Skeletal muscle tissue (tissue), 4 donors: ENCODE results near the gene TMBIM4. TPM values are rescaled to one million over a fixed set of nuclear protein-coding genes. Genes with fewer than 3 reads are reported as not detected.

ENCODE experiments used
- H3K27ac ChIP-seq: one replicate; pipeline ENCODE4 v1.7.0; 2013; ENCODE audit warnings: mild to moderate bottlenecking, low read depth, low read length, inconsistent platforms
- H3K27me3 ChIP-seq, 3 donors: one replicate each; pipeline ENCODE4 v1.7.0; 2013; ENCODE audit warnings: low read length in 3 of 3; ENCODE audit not compliant: control insufficient read depth in 3 of 3, insufficient read depth in 3 of 3
- H3K36me3 ChIP-seq, 3 donors: one replicate each; pipeline ENCODE4 v1.7.0; 2013; ENCODE audit warnings: low read length in 3 of 3; ENCODE audit not compliant: control insufficient read depth in 3 of 3, insufficient read depth in 3 of 3
- H3K4me1 ChIP-seq, 3 donors: one replicate each; pipeline ENCODE4 v1.7.0; 2013; ENCODE audit warnings: low read length in 3 of 3, mild to moderate bottlenecking in 3 of 3; ENCODE audit not compliant: control insufficient read depth in 3 of 3, insufficient read depth in 3 of 3
- H3K4me3 ChIP-seq, 3 donors: one replicate each; pipeline ENCODE4 v1.7.0; 2013; ENCODE audit warnings: low read length in 3 of 3
- H3K9ac ChIP-seq, 3 donors: one replicate each; pipeline ENCODE4 v1.7.0; 2013; ENCODE audit warnings: low read length in 3 of 3, mild to moderate bottlenecking in 3 of 3, moderate library complexity in 2 of 3, low read depth in 1 of 3
- H3K9me3 ChIP-seq, 3 donors: one replicate each; pipeline ENCODE4 v1.7.0; 2013; ENCODE audit warnings: low read length in 3 of 3; ENCODE audit not compliant: control insufficient read depth in 3 of 3
- total RNA-seq: library from RNA; depleted of rRNA; stranded (reverse); fragments of >200 nt; gene quantifications from one replicate; pipeline ENCODE4 v1.2.3, GENCODE V29; 2014
- donor health status: Osteomylitis.

Gene TMBIM4
- total RNA-seq, 1 donor from 2014 or later, result 28.7 TPM

GRCh38 chr12:66165141-66165540 lies 4.7 kb downstream of the TMBIM4 start:
- Histone ChIP-seq H3K36me3 (peaks cover 0 to 3% (median 0%) of the 10 kb centered on the region in 3 donors), H3K9ac (no peak overlapping the region), H3K9me3 (no peaks in the 10 kb centered on the region), H3K27ac (no peak overlapping the region), H3K4me3 (no peak overlapping the region), H3K27me3 (no peaks in the 10 kb centered on the region), H3K4me1 (peaks cover 8 to 13% (median 9%) of the 10 kb centered on the region in 3 donors)

- peaks cover 0 to 9% (median 7%) of the 10 kb centered on the region in 3 donors for H3K36me3 ChIP-seq
- no peak overlapping the region for H3K27ac ChIP-seq
- peaks cover 8 to 13% (median 9%) of the 10 kb centered on the region in 3 donors for H3K4me1 ChIP-seq
- no peak overlapping the region for H3K4me3 ChIP-seq
- H3K9me3 ChIP-seq, result no peaks in the 10 kb centered on the region
- no peaks in the 10 kb centered on the region for H3K27me3 ChIP-seq
- H3K9ac ChIP-seq, result no peak overlapping the region
Observed at GRCh38 chr12:66164349-66164821, 5.4 kb downstream of the TMBIM4 start.

- H3K36me3 ChIP-seq, result peaks cover 0 to 14% (median 7%) of the 10 kb centered on the region in 3 donors
- H3K4me3 ChIP-seq, result no peak overlapping the region
- H3K9me3 ChIP-seq, result no peaks in the 10 kb centered on the region
- no peak overlapping the region for H3K27ac ChIP-seq
- no peaks in the 10 kb centered on the region for H3K27me3 ChIP-seq
- no peak overlapping the region for H3K9ac ChIP-seq
- peaks cover 5 to 6% (median 6%) of the 10 kb centered on the region in 3 donors for H3K4me1 ChIP-seq
Observed at GRCh38 chr12:66163289-66163688, 6.5 kb downstream of the TMBIM4 start.

GRCh38 chr12:66162701-66163100 lies 7.1 kb downstream of the TMBIM4 start:
- Histone ChIP-seq H3K27ac (no peak overlapping the region), H3K36me3 (peaks cover 0 to 14% (median 7%) of the 10 kb centered on the region in 3 donors)

GRCh38 chr12:66160704-66161103 lies 9.1 kb downstream of the TMBIM4 start:
- no peaks in the 10 kb centered on the region for H3K27me3 ChIP-seq
- no peak overlapping the region for H3K27ac ChIP-seq
- no peaks in the 10 kb centered on the region for H3K4me1 ChIP-seq
- peaks cover 0 to 12% (median 7%) of the 10 kb centered on the region in 3 donors for H3K36me3 ChIP-seq
- H3K4me3 ChIP-seq, result no peak overlapping the region
- H3K9ac ChIP-seq, result no peak overlapping the region
- H3K9me3 ChIP-seq, result no peaks in the 10 kb centered on the region

More at GRCh38 chr12:66162701-66163100, 7.1 kb downstream of the TMBIM4 start:
- Histone ChIP-seq H3K9me3 (no peaks in the 10 kb centered on the region), H3K4me1 (peaks cover 0 to under 1% (median 0%) of the 10 kb centered on the region in 3 donors), H3K27me3 (no peaks in the 10 kb centered on the region), H3K4me3 (no peak overlapping the region), H3K9ac (no peak overlapping the region)

GRCh38 chr12:66159123-66159522 lies 10.7 kb downstream of the TMBIM4 start:
- H3K4me1 ChIP-seq, result no peaks in the 10 kb centered on the region

GRCh38 chr12:66156654-66157053 lies 13.1 kb downstream of the TMBIM4 start:
- Histone ChIP-seq H3K36me3 (peaks cover 0 to 13% (median 7%) of the 10 kb centered on the region in 3 donors), H3K27me3 (no peaks in the 10 kb centered on the region), H3K27ac (no peak overlapping the region), H3K9ac (no peak overlapping the region), H3K9me3 (no peaks in the 10 kb centered on the region), H3K4me3 (no peak overlapping the region), H3K4me1 (no peaks in the 10 kb centered on the region)

More at GRCh38 chr12:66159123-66159522, 10.7 kb downstream of the TMBIM4 start:
- Histone ChIP-seq H3K9ac (no peak overlapping the region), H3K9me3 (no peaks in the 10 kb centered on the region), H3K27me3 (no peaks in the 10 kb centered on the region), H3K27ac (no peak overlapping the region), H3K4me3 (no peak overlapping the region), H3K36me3 (peaks cover 0 to 12% (median 7%) of the 10 kb centered on the region in 3 donors)

- Histone ChIP-seq H3K9ac (no peak overlapping the region), H3K36me3 (peaks cover 0 to 16% (median 4%) of the 10 kb centered on the region in 3 donors), H3K4me3 (no peak overlapping the region), H3K27ac (no peak overlapping the region), H3K27me3 (no peaks in the 10 kb centered on the region), H3K9me3 (no peaks in the 10 kb centered on the region), H3K4me1 (no peaks in the 10 kb centered on the region)
Observed at GRCh38 chr12:66154776-66155175, 15.0 kb downstream of the TMBIM4 start.

- no peak overlapping the region for H3K27ac ChIP-seq
- H3K27me3 ChIP-seq, result no peaks in the 10 kb centered on the region
- H3K4me3 ChIP-seq, result no peak overlapping the region
- no peak overlapping the region for H3K9ac ChIP-seq
- H3K4me1 ChIP-seq, result no peaks in the 10 kb centered on the region
- H3K9me3 ChIP-seq, result no peaks in the 10 kb centered on the region
- peaks cover 0 to 15% (median 0%) of the 10 kb centered on the region in 3 donors for H3K36me3 ChIP-seq
Observed at GRCh38 chr12:66152732-66153131, 17.1 kb downstream of the TMBIM4 start.

- Histone ChIP-seq H3K27me3 (no peaks in the 10 kb centered on the region), H3K9ac (no peak overlapping the region), H3K27ac (no peak overlapping the region), H3K9me3 (no peaks in the 10 kb centered on the region), H3K4me3 (no peak overlapping the region), H3K36me3 (peaks cover 0 to 21% (median 7%) of the 10 kb centered on the region in 3 donors), H3K4me1 (no peaks in the 10 kb centered on the region)
Observed at GRCh38 chr12:66149702-66150398, 19.9 kb downstream of the TMBIM4 start.
